ENCODE measurements around the gene PDLIM7.

PDLIM7 gene

GRCh38 chr5:177493795-177494345 is 3.5 kb downstream of the PDLIM7 start:
- Histone ChIP-seq H2AFZ (ENCODE audit: low read length) (no peak overlapping the region), H3K4me3 (ENCODE audit: low read depth, low read length, poor library complexity, severe bottlenecking) (no peak overlapping the region), H3K4me1 (ENCODE audit: insufficient read depth, low read length, severe bottlenecking) (peaks cover 59% of the 10 kb centered on the region), H3K4me2 (ENCODE audit: low read length) (no peak overlapping the region; the same call in 1 of the 2 replicates), H3F3A (ENCODE audit: insufficient read depth, low read length) (no peaks in the 10 kb centered on the region), H3K27ac (ENCODE audit: low read depth, low read length, poor library complexity, severe bottlenecking) (peak overlapping the region; percentile 80), H3K9ac (ENCODE audit: low read length) (no peak overlapping the region; the same call in 1 of the 2 replicates), H3K27me3 (ENCODE audit: insufficient read depth, low read length) (no peaks in the 10 kb centered on the region), H3K36me3 (ENCODE audit: insufficient read depth, low read length) (no peaks in the 10 kb centered on the region), H3K9me2 (ENCODE audit: low read depth, low read length) (no peaks in the 10 kb centered on the region), H4K20me1 (ENCODE audit: insufficient read depth, low read length) (no peaks in the 10 kb centered on the region), H3K9me3 (ENCODE audit: low read length) (no peaks in the 10 kb centered on the region), H3K79me2 (ENCODE audit: insufficient read depth, low read length) (no peaks in the 10 kb centered on the region)
- no peak for TF ChIP-seq EZH2 (IDR thresholded peaks at IDR 0.05; ENCODE audit: borderline replicate concordance, low read length)
- TF ChIP-seq, protein P1, sequence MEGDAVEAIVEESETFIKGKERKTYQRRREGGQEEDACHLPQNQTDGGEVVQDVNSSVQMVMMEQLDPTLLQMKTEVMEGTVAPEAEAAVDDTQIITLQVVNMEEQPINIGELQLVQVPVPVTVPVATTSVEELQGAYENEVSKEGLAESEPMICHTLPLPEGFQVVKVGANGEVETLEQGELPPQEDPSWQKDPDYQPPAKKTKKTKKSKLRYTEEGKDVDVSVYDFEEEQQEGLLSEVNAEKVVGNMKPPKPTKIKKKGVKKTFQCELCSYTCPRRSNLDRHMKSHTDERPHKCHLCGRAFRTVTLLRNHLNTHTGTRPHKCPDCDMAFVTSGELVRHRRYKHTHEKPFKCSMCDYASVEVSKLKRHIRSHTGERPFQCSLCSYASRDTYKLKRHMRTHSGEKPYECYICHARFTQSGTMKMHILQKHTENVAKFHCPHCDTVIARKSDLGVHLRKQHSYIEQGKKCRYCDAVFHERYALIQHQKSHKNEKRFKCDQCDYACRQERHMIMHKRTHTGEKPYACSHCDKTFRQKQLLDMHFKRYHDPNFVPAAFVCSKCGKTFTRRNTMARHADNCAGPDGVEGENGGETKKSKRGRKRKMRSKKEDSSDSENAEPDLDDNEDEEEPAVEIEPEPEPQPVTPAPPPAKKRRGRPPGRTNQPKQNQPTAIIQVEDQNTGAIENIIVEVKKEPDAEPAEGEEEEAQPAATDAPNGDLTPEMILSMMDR (IDR thresholded peaks at IDR 0.05; ENCODE audit: low read length) = no peak

GRCh38 chr5:177492841-177493240 is 4.6 kb downstream of the PDLIM7 start:
- no peak for TF ChIP-seq EZH2 (IDR thresholded peaks at IDR 0.05; ENCODE audit: borderline replicate concordance, low read length)
- TF ChIP-seq, protein P1 (IDR thresholded peaks at IDR 0.05; ENCODE audit: low read length) = no peak
- H3K36me3 ChIP-seq (ENCODE audit: insufficient read depth, low read length) = peaks cover 5% of the 10 kb centered on the region; the same call in 1 of the 2 replicates
- H3K9me2 ChIP-seq (ENCODE audit: low read depth, low read length) = no peaks in the 10 kb centered on the region
- no peak overlapping the region for H3K9ac ChIP-seq (ENCODE audit: low read length)
- H3K4me1 ChIP-seq (ENCODE audit: insufficient read depth, low read length, severe bottlenecking) = peaks cover 57% of the 10 kb centered on the region
- H3K27ac ChIP-seq (ENCODE audit: low read depth, low read length, poor library complexity, severe bottlenecking) = no peak overlapping the region
- H3F3A ChIP-seq (ENCODE audit: insufficient read depth, low read length) = no peaks in the 10 kb centered on the region
- no peaks in the 10 kb centered on the region for H4K20me1 ChIP-seq (ENCODE audit: insufficient read depth, low read length)
- no peak overlapping the region for H2AFZ ChIP-seq (ENCODE audit: low read length)
- no peak overlapping the region for H3K4me3 ChIP-seq (ENCODE audit: low read depth, low read length, poor library complexity, severe bottlenecking)
- no peaks in the 10 kb centered on the region for H3K9me3 ChIP-seq (ENCODE audit: low read length)
- no peaks in the 10 kb centered on the region for H3K27me3 ChIP-seq (ENCODE audit: insufficient read depth, low read length)
- no peaks in the 10 kb centered on the region for H3K79me2 ChIP-seq (ENCODE audit: insufficient read depth, low read length)
- H3K4me2 ChIP-seq (ENCODE audit: low read length) = no peak overlapping the region

DNA sequence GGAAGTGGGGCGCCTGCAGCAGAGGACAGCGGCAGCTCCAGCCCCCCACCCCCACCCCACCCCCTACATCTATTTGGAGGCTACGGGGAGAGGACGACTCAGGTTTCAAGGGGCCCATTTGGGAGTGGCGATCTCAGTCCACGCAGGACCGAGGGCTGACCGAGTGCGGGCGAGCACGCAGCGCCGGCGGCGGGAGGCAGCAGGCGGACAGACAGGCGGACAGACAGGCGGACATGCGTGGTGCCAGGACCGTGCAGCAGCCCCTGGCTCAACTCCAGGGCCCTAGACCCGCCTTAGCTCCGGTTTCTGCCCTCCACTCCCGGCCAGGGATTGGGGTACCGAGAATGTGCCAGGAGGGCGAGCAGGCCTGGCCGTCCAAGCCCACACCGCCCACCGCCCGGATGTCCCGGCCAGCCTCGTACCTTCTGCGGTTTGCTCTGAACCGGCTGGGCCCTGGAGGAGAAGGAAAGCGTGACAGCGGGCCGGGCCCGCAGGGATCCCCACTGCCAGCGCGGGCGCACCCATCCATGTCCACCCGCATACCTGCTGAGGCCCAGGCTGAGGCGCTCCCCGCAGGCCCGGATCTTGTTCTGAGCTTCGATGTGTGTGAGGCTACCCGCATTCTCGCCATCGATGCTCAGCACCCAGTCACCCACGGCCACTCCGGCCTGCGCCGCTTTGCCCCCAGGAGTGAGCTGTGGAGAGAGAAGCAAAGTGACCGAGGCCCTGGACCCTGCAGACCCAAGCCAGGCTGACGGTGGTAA is 5.2 kb downstream of the PDLIM7 start:
- Histone ChIP-seq H3F3A (ENCODE audit: insufficient read depth, low read length) (no peaks in the 10 kb centered on the region), H3K4me1 (ENCODE audit: insufficient read depth, low read length, severe bottlenecking) (peaks cover 57% of the 10 kb centered on the region), H3K27ac (ENCODE audit: low read depth, low read length, poor library complexity, severe bottlenecking) (no peak overlapping the region), H3K4me2 (ENCODE audit: low read length) (no peak overlapping the region), H3K4me3 (ENCODE audit: low read depth, low read length, poor library complexity, severe bottlenecking) (no peak overlapping the region), H3K9ac (ENCODE audit: low read length) (no peak overlapping the region), H3K36me3 (ENCODE audit: insufficient read depth, low read length) (peaks cover 12% of the 10 kb centered on the region), H4K20me1 (ENCODE audit: insufficient read depth, low read length) (no peaks in the 10 kb centered on the region), H3K9me2 (ENCODE audit: low read depth, low read length) (no peaks in the 10 kb centered on the region), H3K79me2 (ENCODE audit: insufficient read depth, low read length) (no peaks in the 10 kb centered on the region), H2AFZ (ENCODE audit: low read length) (no peak overlapping the region), H3K27me3 (ENCODE audit: insufficient read depth, low read length) (no peaks in the 10 kb centered on the region), H3K9me3 (ENCODE audit: low read length) (no peaks in the 10 kb centered on the region)
- TF ChIP-seq EZH2 (IDR thresholded peaks at IDR 0.05; ENCODE audit: borderline replicate concordance, low read length) = no peak
- TF ChIP-seq, protein P1 (IDR thresholded peaks at IDR 0.05; ENCODE audit: low read length) = no peak

Measured in OCI-LY1 (cell line).